ENCODE results near the gene GTF3C1.

The GTF3C1 gene

DNA sequence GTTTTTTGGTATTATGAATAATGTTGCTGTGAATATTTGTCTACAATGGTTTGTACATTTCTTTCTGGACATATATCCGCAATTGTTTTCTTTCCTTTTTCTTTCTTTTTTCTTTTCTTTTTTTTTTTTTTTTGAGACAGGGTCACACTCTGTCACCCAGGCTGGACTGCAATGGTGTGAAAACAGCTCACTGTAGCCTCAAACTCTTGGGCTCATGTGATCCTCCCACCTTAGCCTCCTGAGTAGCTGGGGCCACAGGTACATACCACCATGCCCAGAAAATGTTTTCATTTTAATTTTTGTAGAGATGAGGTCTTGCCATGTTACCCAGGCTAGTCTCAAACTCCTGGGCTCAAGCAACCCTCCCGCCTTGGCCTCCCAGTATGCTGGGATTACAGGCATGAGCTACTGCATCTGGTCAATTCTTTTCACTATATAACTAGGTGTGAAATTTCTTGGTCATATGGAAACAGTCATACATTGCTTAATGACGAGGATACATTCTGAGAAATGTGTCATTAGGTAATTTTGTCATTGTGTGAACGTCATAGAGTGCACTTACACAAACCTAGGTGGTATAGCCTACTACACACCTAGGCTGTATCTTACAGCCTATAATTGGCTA, 132.6 kb downstream of the GTF3C1 start:
- DNase-seq = no peak

GRCh38 chr16:27414788-27415431, 134.8 kb downstream of the GTF3C1 start:
- no peak for DNase-seq

- DNase-seq = no peak
Measured at GRCh38 chr16:27413956-27414355, 135.8 kb downstream of the GTF3C1 start.

- DNase-seq = no peak
Measured at GRCh38 chr16:27410761-27411160, 139.0 kb downstream of the GTF3C1 start.
